HG03460 (cell line): ENCODE measurements around the gene SLC35F4.
"Not testable (repeated sequence)": the region's sequence is repeated elsewhere in the genome, so short reads cannot be mapped to it uniquely, and the experiment has no call there.

ENCODE experiments used
- ATAC-seq: cut with Tn5 transposase; IDR thresholded peaks from one replicate; pipeline ENCODE4 v1.9.1; 2021; ENCODE audit not compliant: unreplicated experiment

SLC35F4 gene

GRCh38 chr14:57729208-57730187 lies 136.4 kb downstream of the SLC35F4 start:
- ATAC-seq, result no peak

- ATAC-seq, result no peak
Observed at GRCh38 chr14:57725399-57726077, 140.4 kb downstream of the SLC35F4 start.

GRCh38 chr14:57722141-57722540 lies 143.8 kb downstream of the SLC35F4 start:
- ATAC-seq, result not testable (repeated sequence)

GRCh38 chr14:57714487-57714931 lies 151.4 kb downstream of the SLC35F4 start:
- no peak for ATAC-seq

- no peak for ATAC-seq
Observed at GRCh38 chr14:57712698-57713097, 153.2 kb downstream of the SLC35F4 start.

- no peak for ATAC-seq
Observed at GRCh38 chr14:57712102-57712501, 153.8 kb downstream of the SLC35F4 start.

GRCh38 chr14:57709909-57710308 lies 156.0 kb downstream of the SLC35F4 start:
- no peak for ATAC-seq

GRCh38 chr14:57709086-57709485 lies 156.8 kb downstream of the SLC35F4 start:
- ATAC-seq, result not testable (repeated sequence)

- ATAC-seq, result no peak
Observed at GRCh38 chr14:57707219-57707618, 158.7 kb downstream of the SLC35F4 start.

- ATAC-seq, result no peak
Observed at GRCh38 chr14:57704763-57705162, 161.1 kb downstream of the SLC35F4 start.

- ATAC-seq, result no peak
Observed at GRCh38 chr14:57699947-57700346, 165.9 kb downstream of the SLC35F4 start.

GRCh38 chr14:57692671-57693070 lies 173.2 kb downstream of the SLC35F4 start:
- ATAC-seq, result no peak

- ATAC-seq, result no peak
Observed at GRCh38 chr14:57687416-57687815, 178.5 kb downstream of the SLC35F4 start.

- ATAC-seq, result no peak
Observed at GRCh38 chr14:57686304-57686703, 179.6 kb downstream of the SLC35F4 start.

- no peak for ATAC-seq
Observed at GRCh38 chr14:57671021-57671420, 194.9 kb downstream of the SLC35F4 start.

- ATAC-seq, result no peak
Observed at GRCh38 chr14:57660208-57660607, 205.7 kb downstream of the SLC35F4 start.

GRCh38 chr14:57659052-57659451 lies 206.8 kb downstream of the SLC35F4 start:
- no peak for ATAC-seq

- no peak for ATAC-seq
Observed at GRCh38 chr14:57657487-57657886, 208.4 kb downstream of the SLC35F4 start.

GRCh38 chr14:57656853-57657252 lies 209.0 kb downstream of the SLC35F4 start:
- no peak for ATAC-seq

GRCh38 chr14:57652769-57653168 lies 213.1 kb downstream of the SLC35F4 start:
- no peak for ATAC-seq

- no peak for ATAC-seq
Observed at GRCh38 chr14:57641776-57642175, 224.1 kb downstream of the SLC35F4 start.

- no peak for ATAC-seq
Observed at GRCh38 chr14:57640036-57640435, 225.9 kb downstream of the SLC35F4 start.
